22Rv1 (cell line): ENCODE results near the gene INTS13.

Experiments
- CTCF ChIP-seq: fragments of 450-650 bp; IDR thresholded peaks from 2 replicates; pipeline ENCODE4 v1.5.1; 2017; ENCODE audit warnings: mild to moderate bottlenecking
- ZFX ChIP-seq: fragments of 450-650 bp; IDR thresholded peaks from 2 replicates; pipeline ENCODE4 v1.6.1; 2017; ENCODE audit warnings: antibody characterized with exemption, borderline replicate concordance

GRCh38 chr12:26878661-26879119, 59.1 kb downstream of the INTS13 start:
- no peak for TF ChIP-seq CTCF
- no peak for TF ChIP-seq ZFX
